NB4 (cell line): ENCODE results near the gene P2RY8.
"Not testable (repeated sequence)": the region's sequence is repeated elsewhere in the genome, so short reads cannot be mapped to it uniquely, and the experiment has no call there.

Experiments used
- CTCF ChIP-seq: IDR thresholded peaks from one replicate; pipeline ENCODE4 v1.5.1; 2012; ENCODE audit warnings: low read depth, low read length
- MAX ChIP-seq: IDR thresholded peaks from 2 replicates; pipeline ENCODE4 v1.6.1; 2011; ENCODE audit warnings: low read depth, low read length
- MYC ChIP-seq: IDR thresholded peaks from 2 replicates; pipeline ENCODE4 v1.6.1; 2011; ENCODE audit warnings: low read depth, low read length
- POLR2A ChIP-seq: IDR thresholded peaks from 2 replicates; pipeline ENCODE4 v1.6.1; 2011; ENCODE audit warnings: mild to moderate bottlenecking; ENCODE audit not compliant: insufficient read length; ENCODE audit errors: extremely low read depth

GRCh38 chrX:1426321-1426720 lies 110.7 kb downstream of the P2RY8 start:
- not testable (repeated sequence) for TF ChIP-seq POLR2A, CTCF, MAX, MYC
